Upper lobe of left lung (tissue), 4 donors: ENCODE measurements around the gene TMEM108.

Experiments
- CTCF ChIP-seq, 6 experiments: fragments of 450-650 bp in 4 of 6; fragments of 200-600 bp in 2 of 6; sonication (generic) in 2 of 6; IDR thresholded peaks; one replicate each; pipeline ENCODE4 v1.5.1; 2016 to 2019; ENCODE audit warnings: antibody characterized with exemption in 6 of 6
- EP300 ChIP-seq, 4 donors: sonication (generic); formaldehyde crosslinking; IDR thresholded peaks; one replicate each; pipeline ENCODE4 v1.5.1; 2017; ENCODE audit warnings: antibody characterized with exemption in 4 of 4, control low read depth in 2 of 4
- POLR2A ChIP-seq, 4 donors: fragments of 450-650 bp; IDR thresholded peaks; one replicate each; pipeline ENCODE4 v1.5.1; 2016 to 2017; ENCODE audit warnings: antibody characterized with exemption in 4 of 4, mild to moderate bottlenecking in 2 of 4

DNA sequence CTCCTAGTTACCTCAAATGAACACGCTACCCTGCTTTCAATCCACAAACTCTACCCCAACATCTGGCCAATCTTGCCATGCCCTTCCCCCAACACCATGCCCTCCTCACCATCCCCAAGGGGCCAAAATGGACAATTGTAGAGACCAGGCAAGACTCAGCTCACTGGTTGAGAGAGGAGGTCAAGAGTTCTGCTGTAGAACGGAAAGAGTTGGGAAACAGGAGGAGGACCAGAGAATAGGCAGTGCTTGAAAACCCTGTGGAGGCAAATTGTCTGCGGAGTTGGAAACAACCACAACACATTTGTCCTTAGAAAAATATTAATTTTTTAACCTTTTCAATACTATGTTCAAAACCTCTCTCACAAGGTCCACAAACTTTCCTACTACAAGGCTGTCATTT is 232.9 kb downstream of the TMEM108 start:
- TF ChIP-seq POLR2A (IDR thresholded peaks at IDR 0.05): no peak
- TF ChIP-seq EP300 (IDR thresholded peaks at IDR 0.05): no peak
- no peak for TF ChIP-seq CTCF (IDR thresholded peaks at IDR 0.05)
